Gastroesophageal sphincter (tissue), 4 donors: ENCODE data around the gene MZT2B. TPM values are rescaled to one million over a fixed set of nuclear protein-coding genes. Genes with fewer than 3 reads are reported as not detected.
"Not testable (repeated sequence)": the region's sequence is repeated elsewhere in the genome, so short reads cannot be mapped to it uniquely, and the experiment has no call there.

Experiments
- ATAC-seq: fragments of 150-250 bp; one replicate; pipeline ENCODE4 v1.9.1; 2016; ENCODE audit warnings: mild to moderate bottlenecking, moderate library complexity
- H3K27ac ChIP-seq, 4 donors: fragments of 200-600 bp; sonication (generic) in 3 of 4; 1 replicate in 3 of 4; 2 replicates in 1 of 4; pipeline ENCODE4 v1.5.1; 2016 to 2019
- H3K27me3 ChIP-seq: fragments of 200-600 bp; sonication (generic); one replicate; pipeline ENCODE4 v1.5.1; 2019
- H3K36me3 ChIP-seq, 2 donors: fragments of 200-600 bp; sonication (generic); one replicate each; pipeline ENCODE4 v1.5.1; 2019; ENCODE audit warnings: control low read depth in 1 of 2
- H3K4me1 ChIP-seq, 3 donors: fragments of 200-600 bp; sonication (generic); 1 replicate in 2 of 3; 2 replicates in 1 of 3; pipeline ENCODE4 v1.5.1; 2016 to 2019; ENCODE audit warnings: control low read depth in 2 of 3
- H3K4me3 ChIP-seq, 2 donors: fragments of 200-600 bp; sonication (generic); one replicate each; pipeline ENCODE4 v1.5.1; 2019; ENCODE audit warnings: mild to moderate bottlenecking in 1 of 2, moderate library complexity in 1 of 2
- H3K9me3 ChIP-seq, 3 donors: fragments of 200-600 bp; sonication (generic); one replicate each; pipeline ENCODE4 v1.5.1; 2017 to 2019; ENCODE audit warnings: control low read depth in 2 of 3
- CTCF ChIP-seq, 4 experiments: fragments of 200-600 bp in 2 of 4; fragments of 450-650 bp in 2 of 4; sonication (generic) in 1 of 4; IDR thresholded peaks; one replicate each; pipeline ENCODE4 v1.5.1; 2017 to 2019; ENCODE audit warnings: antibody characterized with exemption in 4 of 4, mild to moderate bottlenecking in 2 of 4, moderate library complexity in 2 of 4
- EP300 ChIP-seq: sonication (generic); formaldehyde crosslinking; IDR thresholded peaks from one replicate; pipeline ENCODE4 v1.6.1; 2017; ENCODE audit warnings: antibody characterized with exemption, mild to moderate bottlenecking
- POLR2A ChIP-seq, 2 donors: fragments of 450-650 bp; IDR thresholded peaks; one replicate each; pipeline ENCODE4 v1.6.1; 2017; ENCODE audit warnings: antibody characterized with exemption in 2 of 2, mild to moderate bottlenecking in 2 of 2, moderate library complexity in 1 of 2
- POLR2AphosphoS5 ChIP-seq: sonication (generic); formaldehyde crosslinking; IDR thresholded peaks from one replicate; pipeline ENCODE4 v1.6.1; 2017; ENCODE audit warnings: antibody characterized with exemption
- WGBS, 2 donors: methylation state at CpG; one replicate each; pipeline ENCODE4 v1.1.5; 2018; ENCODE audit warnings: low coverage in 1 of 2; 5-methylcytosine and 5-hydroxymethylcytosine counted together
- total RNA-seq, 4 donors: library from RNA; depleted of rRNA; stranded (reverse); fragments of >200 nt; gene quantifications; one replicate each; pipeline ENCODE4 v1.1.0, GENCODE V29; 2016

MZT2B gene
- total RNA-seq, 4 donors from 2014 or later: 144 to 174 (median 154) TPM

- no peak overlapping the region for H3K4me3 ChIP-seq
Measured at GRCh38 chr2:130156624-130157004, 25.4 kb upstream of the MZT2B start.

GRCh38 chr2:130157354-130157753 is 24.7 kb upstream of the MZT2B start:
- not testable (repeated sequence) for H3K9me3 ChIP-seq, H3K27me3 ChIP-seq, ATAC-seq, H3K27ac ChIP-seq, H3K4me3 ChIP-seq, H3K4me1 ChIP-seq
- peaks cover 0 to 96% of the 10 kb centered on the region in 2 donors for H3K36me3 ChIP-seq
- WGBS, 2 donors: no CpG with 5 or more reads among the region's 12 CpGs

More at GRCh38 chr2:130156624-130157004, 25.4 kb upstream of the MZT2B start:
- ATAC-seq: no peak
- H3K9me3 ChIP-seq: no peaks in the 10 kb centered on the region
- TF ChIP-seq EP300 (no peak), CTCF (IDR thresholded peaks at IDR 0.05) (no peak), POLR2A (IDR thresholded peaks at IDR 0.05) (no peak), POLR2AphosphoS5 (no peak)
- H3K36me3 ChIP-seq: peaks cover 0 to 95% of the 10 kb centered on the region in 2 donors
- H3K4me1 ChIP-seq: peaks cover 0 to 3% (median 0%) of the 10 kb centered on the region in 3 donors
- H3K27ac ChIP-seq: no peak overlapping the region
- WGBS, 2 donors: 90% methylated on average over 2 of the region's 9 CpGs; no CpG with 5 or more reads in 1 of the 2 donors
- H3K27me3 ChIP-seq: no peaks in the 10 kb centered on the region

GRCh38 chr2:130157825-130158514 is 24.1 kb upstream of the MZT2B start:
- H3K27me3 ChIP-seq, H3K4me1 ChIP-seq, H3K27ac ChIP-seq, H3K4me3 ChIP-seq, H3K9me3 ChIP-seq, ATAC-seq: not testable (repeated sequence)
- 68 to 74% methylated on average over 9 of the region's 13 CpGs for WGBS, 2 donors
- H3K36me3 ChIP-seq: peaks cover 0 to 96% of the 10 kb centered on the region in 2 donors

- H3K9me3 ChIP-seq: no peaks in the 10 kb centered on the region
- H3K27me3 ChIP-seq: no peaks in the 10 kb centered on the region
- no peak overlapping the region for H3K4me3 ChIP-seq
- H3K4me1 ChIP-seq: peaks cover 0 to 3% (median 0%) of the 10 kb centered on the region in 3 donors
- H3K27ac ChIP-seq: no peak overlapping the region
- no peak for ATAC-seq
- TF ChIP-seq POLR2AphosphoS5 (no peak), CTCF (IDR thresholded peaks at IDR 0.05) (no peak), EP300 (no peak), POLR2A (IDR thresholded peaks at IDR 0.05) (no peak)
- WGBS, 2 donors: 40 to 89% methylated on average over 1 to 4 of the region's 9 CpGs
- H3K36me3 ChIP-seq: peaks cover 0 to 95% of the 10 kb centered on the region in 2 donors
Measured at GRCh38 chr2:130158631-130159030, 23.4 kb upstream of the MZT2B start.

GRCh38 chr2:130159376-130159775 is 22.7 kb upstream of the MZT2B start:
- peaks cover 0 to 95% of the 10 kb centered on the region in 2 donors for H3K36me3 ChIP-seq
- not testable (repeated sequence) for ATAC-seq, H3K4me1 ChIP-seq, H3K9me3 ChIP-seq, H3K4me3 ChIP-seq, H3K27ac ChIP-seq, H3K27me3 ChIP-seq
- WGBS, 2 donors: 89% methylated on average over 3 of the region's 4 CpGs; no CpG with 5 or more reads in 1 of the 2 donors

- peaks cover 0 to 95% of the 10 kb centered on the region in 2 donors for H3K36me3 ChIP-seq
- 100% methylated on average over 4 of the region's 6 CpGs; no CpG with 5 or more reads in 1 of the 2 donors for WGBS, 2 donors
Measured at GRCh38 chr2:130160131-130160530, 21.9 kb upstream of the MZT2B start.

GRCh38 chr2:130160838-130161705 is 21.0 kb upstream of the MZT2B start:
- H3K27ac ChIP-seq: not testable (repeated sequence)
- WGBS, 2 donors: 73 to 77% methylated on average over 5 to 7 of the region's 25 CpGs

More at GRCh38 chr2:130160131-130160530, 21.9 kb upstream of the MZT2B start:
- peaks cover 0 to 3% (median 0%) of the 10 kb centered on the region in 3 donors for H3K4me1 ChIP-seq
- H3K27me3 ChIP-seq: no peaks in the 10 kb centered on the region
- H3K4me3 ChIP-seq: no peak overlapping the region
- H3K27ac ChIP-seq: no peak overlapping the region
- TF ChIP-seq POLR2A (IDR thresholded peaks at IDR 0.05) (no peak), POLR2AphosphoS5 (no peak), CTCF (IDR thresholded peaks at IDR 0.05) (no peak), EP300 (no peak)
- no peaks in the 10 kb centered on the region for H3K9me3 ChIP-seq
- ATAC-seq: no peak

GRCh38 chr2:130162486-130162885 is 19.6 kb upstream of the MZT2B start:
- ATAC-seq, H3K9me3 ChIP-seq, H3K4me1 ChIP-seq, H3K27me3 ChIP-seq, H3K4me3 ChIP-seq, H3K27ac ChIP-seq: not testable (repeated sequence)
- 96% methylated on average over 4 of the region's 7 CpGs; no CpG with 5 or more reads in 1 of the 2 donors for WGBS, 2 donors
- H3K36me3 ChIP-seq: peaks cover 0 to 99% of the 10 kb centered on the region in 2 donors

More at GRCh38 chr2:130160838-130161705, 21.0 kb upstream of the MZT2B start:
- peaks cover 0 to 95% of the 10 kb centered on the region in 2 donors for H3K36me3 ChIP-seq
- H3K4me3 ChIP-seq, H3K9me3 ChIP-seq, H3K27me3 ChIP-seq, ATAC-seq, H3K4me1 ChIP-seq: not testable (repeated sequence)
